ENCODE measurements around the gene RNF19B. TPM values are rescaled to one million over a fixed set of nuclear protein-coding genes. Genes with fewer than 3 reads are reported as not detected.

RNF19B gene
- polyA plus RNA-seq, 1 donor = 31.3 TPM

DNA sequence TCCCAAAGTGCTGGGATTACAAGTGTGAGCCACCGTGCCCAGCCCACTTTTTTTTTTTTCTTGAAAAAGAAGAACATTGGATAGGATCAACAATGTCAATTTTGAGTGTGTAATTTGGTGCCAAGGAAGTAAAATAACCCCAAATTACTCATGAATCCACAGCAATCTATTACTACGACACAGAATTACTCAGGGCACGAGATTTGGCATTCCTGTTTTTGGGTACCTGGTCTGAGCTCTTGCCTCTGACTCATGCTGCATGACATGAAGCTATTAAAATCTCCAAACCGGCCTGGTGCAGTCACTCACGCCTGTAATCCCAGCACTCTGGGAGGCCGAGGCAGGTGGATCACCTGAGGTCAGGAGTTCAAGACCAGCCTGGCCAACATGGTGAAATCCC lies 10.4 kb downstream of the RNF19B start:
- no peaks in the 10 kb centered on the region for H3K27me3 ChIP-seq (ENCODE audit: control insufficient read depth, insufficient read depth, low read length)
- no CpG with 5 or more reads among the region's 6 CpGs for WGBS (ENCODE audit: insufficient coverage, low lambda C conversion rate)
- H3K27ac ChIP-seq (ENCODE audit: low read length) = no peak overlapping the region
- DNase-seq = no peak
- H3K4me3 ChIP-seq (ENCODE audit: low read length) = no peak overlapping the region
- H3K36me3 ChIP-seq (ENCODE audit: control insufficient read depth, insufficient read depth, low read length) = peaks cover 2% of the 10 kb centered on the region
- no peaks in the 10 kb centered on the region for H3K9me3 ChIP-seq (ENCODE audit: control insufficient read depth, low read depth, low read length)
- peaks cover 6% of the 10 kb centered on the region for H3K4me1 ChIP-seq (ENCODE audit: control insufficient read depth, insufficient read depth, low read length)

DNA sequence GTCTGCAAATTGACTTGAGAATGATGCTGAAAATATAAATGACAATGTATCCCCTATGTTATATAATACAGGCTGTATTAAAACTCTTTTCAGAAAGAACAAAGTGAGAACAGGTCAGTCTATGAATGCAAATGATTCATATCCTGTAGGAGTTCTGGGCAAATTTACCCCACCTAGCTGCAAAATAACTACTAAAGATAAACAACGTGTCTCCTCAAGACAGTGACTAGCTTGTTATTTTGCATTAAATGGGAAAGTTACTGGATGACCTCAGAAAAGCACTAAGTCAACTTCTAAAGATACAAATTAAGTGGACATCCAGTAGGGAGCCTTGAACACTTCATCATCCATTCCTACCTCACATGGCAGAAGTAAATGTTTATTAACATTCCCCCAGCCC lies 11.1 kb downstream of the RNF19B start:
- H3K9me3 ChIP-seq (ENCODE audit: control insufficient read depth, low read depth, low read length) = no peaks in the 10 kb centered on the region
- H3K4me3 ChIP-seq (ENCODE audit: low read length) = no peak overlapping the region
- 80% methylated on average over 1 of the region's 1 CpG for whole genome bisulfite sequencing (ENCODE audit: insufficient coverage, low lambda C conversion rate)
- DNase-seq = no peak
- H3K27me3 ChIP-seq (ENCODE audit: control insufficient read depth, insufficient read depth, low read length) = no peaks in the 10 kb centered on the region
- H3K36me3 ChIP-seq (ENCODE audit: control insufficient read depth, insufficient read depth, low read length) = no peaks in the 10 kb centered on the region
- H3K4me1 ChIP-seq (ENCODE audit: control insufficient read depth, insufficient read depth, low read length) = peaks cover 11% of the 10 kb centered on the region
- no peak overlapping the region for H3K27ac ChIP-seq (ENCODE audit: low read length)

DNA sequence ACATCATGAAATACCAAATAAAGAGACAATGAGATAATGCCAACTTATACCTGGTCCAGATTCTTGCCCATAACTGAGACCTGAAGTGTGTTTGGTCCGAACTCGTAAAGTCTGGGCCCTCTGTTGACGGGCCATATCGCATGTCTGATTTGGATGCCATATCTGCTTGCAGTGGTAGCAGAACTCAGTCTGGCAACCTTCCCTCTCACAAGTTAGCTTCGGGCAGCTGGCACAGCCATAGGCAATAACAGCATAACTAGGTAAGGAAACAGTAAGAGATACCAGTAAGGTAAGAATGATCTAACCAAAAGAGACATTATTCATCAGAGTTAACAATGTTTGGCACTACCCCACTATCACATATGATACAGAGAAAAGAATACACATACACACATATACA lies 15.1 kb downstream of the RNF19B start:
- no peak for DNase-seq
- WGBS (ENCODE audit: insufficient coverage, low lambda C conversion rate) = no CpG with 5 or more reads among the region's 5 CpGs
- peaks cover 38% of the 10 kb centered on the region for H3K4me1 ChIP-seq (ENCODE audit: control insufficient read depth, insufficient read depth, low read length)

DNA sequence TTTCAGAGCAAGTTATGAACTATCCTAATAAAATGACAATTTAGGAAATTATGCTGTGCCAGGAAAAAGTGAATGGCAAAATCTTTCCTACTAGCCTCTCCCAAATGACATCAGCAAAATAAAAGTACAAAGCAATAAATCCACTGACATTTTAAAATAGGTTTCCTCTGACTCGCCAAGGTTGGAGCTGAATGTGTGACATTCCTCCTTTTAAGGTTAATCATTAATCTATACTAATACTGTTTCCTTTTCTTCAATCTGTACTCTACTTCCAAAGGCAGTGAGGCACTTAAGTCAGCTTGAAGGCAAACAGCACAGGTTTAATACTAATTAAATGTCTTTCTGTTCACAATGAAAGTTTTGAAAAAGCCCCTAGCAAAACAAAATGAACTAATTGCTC lies 15.7 kb downstream of the RNF19B start:
- H3K36me3 ChIP-seq (ENCODE audit: control insufficient read depth, insufficient read depth, low read length) = peaks cover 22% of the 10 kb centered on the region
- H3K27me3 ChIP-seq (ENCODE audit: control insufficient read depth, insufficient read depth, low read length) = no peaks in the 10 kb centered on the region
- H3K27ac ChIP-seq (ENCODE audit: low read length) = peak overlapping the region; percentile 84
- no peaks in the 10 kb centered on the region for H3K9me3 ChIP-seq (ENCODE audit: control insufficient read depth, low read depth, low read length)
- DNase-seq = peak; percentile 54 to 81
- no peak overlapping the region for H3K4me3 ChIP-seq (ENCODE audit: low read length)
- H3K4me1 ChIP-seq (ENCODE audit: control insufficient read depth, insufficient read depth, low read length) = peaks cover 38% of the 10 kb centered on the region
- WGBS (ENCODE audit: insufficient coverage, low lambda C conversion rate) = no CpG with 5 or more reads among the region's 1 CpG

More for the DNA sequence above, 15.1 kb downstream of the RNF19B start:
- H3K36me3 ChIP-seq (ENCODE audit: control insufficient read depth, insufficient read depth, low read length) = peaks cover 16% of the 10 kb centered on the region
- no peaks in the 10 kb centered on the region for H3K9me3 ChIP-seq (ENCODE audit: control insufficient read depth, low read depth, low read length)
- H3K4me3 ChIP-seq (ENCODE audit: low read length) = no peak overlapping the region
- no peaks in the 10 kb centered on the region for H3K27me3 ChIP-seq (ENCODE audit: control insufficient read depth, insufficient read depth, low read length)
- peak overlapping the region; percentile 65 for H3K27ac ChIP-seq (ENCODE audit: low read length)

DNA sequence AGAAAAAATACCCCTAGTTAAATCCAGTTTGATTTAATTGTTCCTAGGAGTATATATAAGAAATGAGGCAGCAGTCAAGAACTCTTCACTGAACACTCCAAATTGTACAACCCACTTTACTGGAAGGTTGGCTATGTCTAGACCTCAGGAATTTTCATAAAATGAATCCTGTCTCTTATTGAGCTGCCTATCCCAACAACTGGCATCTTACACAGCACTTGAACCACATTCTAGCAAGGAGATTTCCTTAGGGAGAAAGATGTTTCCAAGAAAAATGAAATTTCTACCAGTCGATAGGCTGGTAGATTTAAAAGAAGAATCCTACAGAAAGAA lies 16.3 kb downstream of the RNF19B start:
- Histone ChIP-seq H3K4me1 (ENCODE audit: control insufficient read depth, insufficient read depth, low read length) (peaks cover 38% of the 10 kb centered on the region), H3K36me3 (ENCODE audit: control insufficient read depth, insufficient read depth, low read length) (peaks cover 27% of the 10 kb centered on the region), H3K27ac (ENCODE audit: low read length) (peak overlapping the region; percentile 84), H3K4me3 (ENCODE audit: low read length) (no peak overlapping the region), H3K27me3 (ENCODE audit: control insufficient read depth, insufficient read depth, low read length) (no peaks in the 10 kb centered on the region), H3K9me3 (ENCODE audit: control insufficient read depth, low read depth, low read length) (no peaks in the 10 kb centered on the region)
- WGBS (ENCODE audit: insufficient coverage, low lambda C conversion rate) = no CpG with 5 or more reads among the region's 1 CpG
- no peak for DNase-seq

DNA sequence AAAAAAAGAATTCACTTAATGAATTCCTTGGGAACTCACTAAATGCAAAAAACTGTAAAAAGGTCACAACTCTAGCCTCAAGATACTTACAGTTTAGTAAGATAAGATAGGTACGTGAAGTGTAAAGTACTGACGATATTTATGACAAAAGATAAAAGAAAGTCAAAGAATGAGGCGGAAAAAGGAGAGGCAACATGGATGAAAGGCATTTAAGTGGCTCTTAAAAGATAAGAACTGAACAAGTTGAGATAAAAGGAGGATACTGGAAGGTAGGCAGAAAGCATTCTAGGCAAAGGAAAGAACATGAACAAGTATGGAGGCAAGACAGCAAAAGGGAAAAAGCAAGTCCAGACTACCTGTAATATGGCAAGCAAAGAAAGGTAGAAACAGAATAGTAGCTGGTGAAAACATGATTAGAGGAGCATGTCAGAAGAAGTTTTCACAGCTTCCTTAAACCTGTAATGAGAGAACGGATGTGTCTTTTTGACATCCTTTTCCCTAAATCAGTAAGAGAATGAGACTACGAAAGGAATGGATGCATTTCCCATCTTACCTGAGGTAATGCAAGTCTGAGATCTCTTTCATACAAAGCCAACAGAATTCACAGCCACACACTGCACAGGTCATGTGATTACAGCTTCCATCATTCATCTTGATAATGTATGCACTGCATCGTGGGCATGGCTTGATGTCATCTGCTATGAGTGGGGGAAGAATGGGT lies 16.8 kb downstream of the RNF19B start:
- Histone ChIP-seq H3K27me3 (ENCODE audit: control insufficient read depth, insufficient read depth, low read length) (no peaks in the 10 kb centered on the region), H3K36me3 (ENCODE audit: control insufficient read depth, insufficient read depth, low read length) (peaks cover 32% of the 10 kb centered on the region), H3K27ac (ENCODE audit: low read length) (peak overlapping the region; percentile 84), H3K4me3 (ENCODE audit: low read length) (no peak overlapping the region), H3K9me3 (ENCODE audit: control insufficient read depth, low read depth, low read length) (no peaks in the 10 kb centered on the region), H3K4me1 (ENCODE audit: control insufficient read depth, insufficient read depth, low read length) (peaks cover 38% of the 10 kb centered on the region)
- 53% methylated on average over 4 of the region's 6 CpGs for WGBS (ENCODE audit: insufficient coverage, low lambda C conversion rate)
- peak in 1 of 2 donors; percentile 53 for DNase-seq

DNA sequence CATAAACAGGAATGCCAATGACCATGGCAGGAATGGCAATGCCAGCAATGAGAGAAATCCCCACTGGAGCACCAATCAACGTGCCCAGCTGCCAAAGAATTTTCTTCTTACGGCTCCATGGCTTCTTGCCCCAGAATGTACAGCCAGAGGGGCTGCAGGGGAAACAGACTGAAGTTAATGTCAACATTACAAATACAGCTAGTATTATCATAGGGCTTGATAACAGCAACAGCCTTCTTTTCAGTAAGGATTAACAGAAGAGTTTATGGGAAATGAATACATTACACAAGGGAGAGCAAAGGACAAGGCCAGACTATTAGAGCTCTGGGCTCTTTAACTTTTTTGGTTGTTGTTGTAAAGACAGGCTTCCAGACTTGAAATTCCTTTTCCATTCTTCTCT lies 18.2 kb downstream of the RNF19B start:
- no CpG with 5 or more reads among the region's 2 CpGs for WGBS (ENCODE audit: insufficient coverage, low lambda C conversion rate)
- Histone ChIP-seq H3K4me3 (ENCODE audit: low read length) (no peak overlapping the region), H3K36me3 (ENCODE audit: control insufficient read depth, insufficient read depth, low read length) (peaks cover 44% of the 10 kb centered on the region), H3K27me3 (ENCODE audit: control insufficient read depth, insufficient read depth, low read length) (no peaks in the 10 kb centered on the region), H3K4me1 (ENCODE audit: control insufficient read depth, insufficient read depth, low read length) (peaks cover 38% of the 10 kb centered on the region), H3K9me3 (ENCODE audit: control insufficient read depth, low read depth, low read length) (no peaks in the 10 kb centered on the region), H3K27ac (ENCODE audit: low read length) (peak overlapping the region; percentile 60)
- DNase-seq = peak; percentile 36 to 78

DNA sequence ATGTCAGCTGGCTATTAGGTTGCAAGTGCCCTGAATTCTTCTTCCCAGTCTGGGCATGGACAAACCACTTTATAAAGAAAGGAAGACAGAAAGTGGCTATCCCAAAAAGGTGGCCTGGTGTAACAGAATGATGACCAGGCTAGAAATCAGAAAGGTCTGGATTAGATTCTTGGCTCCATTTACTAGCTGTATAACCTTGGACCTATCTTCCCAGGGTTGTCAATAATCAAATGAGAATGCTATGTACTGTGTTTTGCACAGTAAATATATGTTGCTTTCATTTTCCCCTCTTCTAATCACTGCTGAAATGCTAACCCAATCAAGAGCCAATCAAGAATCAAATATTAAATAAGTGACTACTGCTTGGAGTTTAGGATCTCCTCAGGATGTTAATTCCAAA lies 20.4 kb downstream of the RNF19B start:
- peaks cover 55% of the 10 kb centered on the region for H3K36me3 ChIP-seq (ENCODE audit: control insufficient read depth, insufficient read depth, low read length)
- H3K4me3 ChIP-seq (ENCODE audit: low read length) = no peak overlapping the region
- no peak overlapping the region for H3K27ac ChIP-seq (ENCODE audit: low read length)
- no peak for DNase-seq
- no peaks in the 10 kb centered on the region for H3K27me3 ChIP-seq (ENCODE audit: control insufficient read depth, insufficient read depth, low read length)
- H3K4me1 ChIP-seq (ENCODE audit: control insufficient read depth, insufficient read depth, low read length) = peaks cover 45% of the 10 kb centered on the region
- no peaks in the 10 kb centered on the region for H3K9me3 ChIP-seq (ENCODE audit: control insufficient read depth, low read depth, low read length)

DNA sequence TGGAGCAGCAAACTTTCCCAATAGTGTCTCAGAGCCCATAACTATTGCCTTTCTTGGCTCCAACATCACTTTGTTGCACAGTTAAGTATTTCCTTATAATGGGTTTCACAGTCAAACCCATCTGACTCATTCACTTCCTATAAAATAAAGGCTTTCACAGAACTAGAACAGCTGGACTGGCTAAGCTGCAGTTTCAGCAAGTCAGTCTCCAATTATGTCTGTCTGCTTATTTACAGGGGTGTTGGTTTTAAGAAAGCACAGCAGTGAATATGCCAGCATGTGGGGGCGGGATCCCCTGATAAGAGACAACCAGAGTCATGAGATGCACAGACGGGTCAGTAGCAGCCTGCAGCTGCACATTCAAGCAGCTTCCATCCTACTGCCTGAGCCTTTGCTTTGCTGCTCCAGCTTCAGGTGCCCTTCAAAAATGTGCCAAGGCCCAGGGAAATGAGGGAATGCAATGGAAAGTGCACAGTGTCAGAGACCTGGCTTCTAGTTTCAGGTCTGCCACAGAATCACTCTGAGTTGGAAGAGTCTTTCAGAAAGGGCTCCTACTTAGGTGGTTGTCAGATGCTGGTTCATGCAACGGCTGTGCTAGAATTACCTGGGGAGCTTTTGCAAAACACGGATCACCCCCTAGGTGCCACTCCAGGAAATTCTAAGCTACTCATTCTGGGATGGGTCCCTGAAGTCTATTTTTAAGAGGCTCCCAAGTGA lies 24.8 kb downstream of the RNF19B start:
- WGBS (ENCODE audit: insufficient coverage, low lambda C conversion rate) = no CpG with 5 or more reads among the region's 4 CpGs

DNA sequence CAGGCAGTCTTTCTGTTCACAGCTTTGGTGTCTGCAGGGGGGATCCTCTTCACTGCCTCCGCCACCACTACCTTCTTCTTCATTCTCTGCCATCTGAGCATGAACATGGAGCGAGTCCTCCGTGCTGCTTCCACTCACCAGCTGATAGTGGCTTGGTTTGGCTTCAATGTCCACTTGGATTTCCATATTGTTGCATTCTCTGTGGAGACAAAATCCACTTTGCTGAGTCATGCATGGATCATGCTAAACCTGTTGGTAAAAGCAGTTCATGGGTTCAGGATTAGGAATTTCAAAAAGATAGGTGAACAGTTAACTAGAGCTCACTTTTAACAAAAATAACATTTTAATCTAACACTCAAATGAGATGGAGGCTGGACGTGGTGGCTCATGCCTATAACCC lies 27.5 kb downstream of the RNF19B start:
- no peak overlapping the region for H3K4me3 ChIP-seq (ENCODE audit: low read length)
- H3K27me3 ChIP-seq (ENCODE audit: control insufficient read depth, insufficient read depth, low read length) = no peaks in the 10 kb centered on the region
- H3K36me3 ChIP-seq (ENCODE audit: control insufficient read depth, insufficient read depth, low read length) = peaks cover 38% of the 10 kb centered on the region
- H3K9me3 ChIP-seq (ENCODE audit: control insufficient read depth, low read depth, low read length) = no peaks in the 10 kb centered on the region
- peak in 1 of 2 donors; percentile 31 for DNase-seq
- peak overlapping the region; percentile 94 for H3K27ac ChIP-seq (ENCODE audit: low read length)
- H3K4me1 ChIP-seq (ENCODE audit: control insufficient read depth, insufficient read depth, low read length) = peaks cover 49% of the 10 kb centered on the region
- WGBS (ENCODE audit: insufficient coverage, low lambda C conversion rate) = no CpG with 5 or more reads among the region's 4 CpGs

More for the DNA sequence above, 24.8 kb downstream of the RNF19B start:
- peak; percentile 51 to 71 for DNase-seq
- Histone ChIP-seq H3K27me3 (ENCODE audit: control insufficient read depth, insufficient read depth, low read length) (no peaks in the 10 kb centered on the region), H3K27ac (ENCODE audit: low read length) (peak overlapping the region; percentile 59), H3K4me1 (ENCODE audit: control insufficient read depth, insufficient read depth, low read length) (peaks cover 36% of the 10 kb centered on the region), H3K36me3 (ENCODE audit: control insufficient read depth, insufficient read depth, low read length) (peaks cover 64% of the 10 kb centered on the region), H3K4me3 (ENCODE audit: low read length) (no peak overlapping the region), H3K9me3 (ENCODE audit: control insufficient read depth, low read depth, low read length) (no peaks in the 10 kb centered on the region)

DNA sequence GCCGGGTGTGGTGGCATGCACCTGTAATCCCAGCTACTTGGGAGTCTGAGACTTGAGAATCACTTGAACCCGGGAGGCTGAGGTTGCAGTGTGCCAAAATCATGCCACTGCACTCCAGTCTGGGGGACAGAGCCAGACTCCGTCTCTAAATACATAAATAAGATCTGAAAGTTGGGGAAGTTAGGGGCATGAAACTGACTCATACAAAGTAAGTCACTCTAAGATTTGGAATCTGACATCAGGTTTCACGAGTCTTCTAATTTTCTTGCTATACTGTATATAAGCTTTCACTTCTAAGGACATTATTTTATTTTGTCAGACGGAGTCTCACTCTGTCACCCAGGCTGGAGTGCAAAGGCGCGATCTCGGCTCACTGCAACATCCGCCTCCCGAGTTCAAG lies 30.1 kb downstream of the RNF19B start:
- Histone ChIP-seq H3K27me3 (ENCODE audit: control insufficient read depth, insufficient read depth, low read length) (no peaks in the 10 kb centered on the region), H3K9me3 (ENCODE audit: control insufficient read depth, low read depth, low read length) (no peaks in the 10 kb centered on the region), H3K4me3 (ENCODE audit: low read length) (no peak overlapping the region), H3K36me3 (ENCODE audit: control insufficient read depth, insufficient read depth, low read length) (peaks cover 22% of the 10 kb centered on the region), H3K27ac (ENCODE audit: low read length) (peak overlapping the region; percentile 94), H3K4me1 (ENCODE audit: control insufficient read depth, insufficient read depth, low read length) (peaks cover 36% of the 10 kb centered on the region)
- WGBS (ENCODE audit: insufficient coverage, low lambda C conversion rate) = no CpG with 5 or more reads among the region's 10 CpGs
- no peak for DNase-seq
